GM10266 (cell line): ENCODE results near the gene XPO6.
"Not testable (repeated sequence)": the region's sequence is repeated elsewhere in the genome, so short reads cannot be mapped to it uniquely, and the experiment has no call there.

Source experiments
- DNase-seq: peaks from one replicate; pipeline ENCODE4 v3.0.0; 2012; ENCODE audit errors: extremely low spot score
- TF ChIP-seq, protein P1 (sequence below): IDR thresholded peaks from 2 replicates; pipeline ENCODE4 v1.5.1; 2012; ENCODE audit warnings: mild to moderate bottlenecking, low read depth; ENCODE audit not compliant: control insufficient read depth, insufficient read depth; ENCODE audit errors: missing control alignments

Gene XPO6

DNA sequence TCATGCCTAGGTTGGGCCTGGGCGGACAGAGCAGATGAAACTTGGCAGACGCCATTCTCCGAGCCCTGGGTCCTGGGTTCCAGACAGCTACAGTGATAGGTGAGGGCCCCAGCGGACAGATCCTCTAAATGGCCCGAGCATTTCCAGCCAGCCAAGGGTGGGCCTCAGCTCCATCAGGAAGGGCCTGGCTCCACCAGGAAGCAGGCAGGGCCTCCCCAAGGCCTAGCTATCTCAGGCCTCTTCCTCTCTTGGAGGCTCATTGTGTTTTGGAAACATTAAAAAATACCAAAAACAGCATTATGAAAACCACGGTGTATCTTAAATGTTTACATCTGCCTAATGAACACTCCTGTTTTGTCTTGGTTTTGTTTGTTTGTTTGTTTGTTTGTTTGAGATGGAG, 42.4 kb upstream of the XPO6 start:
- TF ChIP-seq, protein P1, sequence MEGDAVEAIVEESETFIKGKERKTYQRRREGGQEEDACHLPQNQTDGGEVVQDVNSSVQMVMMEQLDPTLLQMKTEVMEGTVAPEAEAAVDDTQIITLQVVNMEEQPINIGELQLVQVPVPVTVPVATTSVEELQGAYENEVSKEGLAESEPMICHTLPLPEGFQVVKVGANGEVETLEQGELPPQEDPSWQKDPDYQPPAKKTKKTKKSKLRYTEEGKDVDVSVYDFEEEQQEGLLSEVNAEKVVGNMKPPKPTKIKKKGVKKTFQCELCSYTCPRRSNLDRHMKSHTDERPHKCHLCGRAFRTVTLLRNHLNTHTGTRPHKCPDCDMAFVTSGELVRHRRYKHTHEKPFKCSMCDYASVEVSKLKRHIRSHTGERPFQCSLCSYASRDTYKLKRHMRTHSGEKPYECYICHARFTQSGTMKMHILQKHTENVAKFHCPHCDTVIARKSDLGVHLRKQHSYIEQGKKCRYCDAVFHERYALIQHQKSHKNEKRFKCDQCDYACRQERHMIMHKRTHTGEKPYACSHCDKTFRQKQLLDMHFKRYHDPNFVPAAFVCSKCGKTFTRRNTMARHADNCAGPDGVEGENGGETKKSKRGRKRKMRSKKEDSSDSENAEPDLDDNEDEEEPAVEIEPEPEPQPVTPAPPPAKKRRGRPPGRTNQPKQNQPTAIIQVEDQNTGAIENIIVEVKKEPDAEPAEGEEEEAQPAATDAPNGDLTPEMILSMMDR = no peak

DNA sequence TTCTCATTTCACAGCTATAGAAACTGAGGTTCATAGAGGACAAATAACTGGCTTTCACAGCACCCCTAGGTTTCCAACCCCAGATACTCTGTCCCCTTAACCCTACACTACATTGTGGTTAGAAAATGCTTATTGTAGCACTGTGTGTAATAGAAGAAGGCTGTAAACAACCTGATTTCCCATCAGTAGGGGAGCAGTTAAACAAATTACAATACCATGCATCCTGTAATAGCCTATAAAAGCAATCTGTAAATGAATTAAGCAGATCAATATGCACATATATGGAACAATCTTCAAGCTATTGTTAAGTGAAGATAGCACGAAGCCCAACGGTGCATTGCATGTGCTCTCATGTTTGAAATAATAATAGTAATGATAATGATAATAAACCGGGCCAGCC, 39.2 kb upstream of the XPO6 start:
- DNase-seq = no peak
- TF ChIP-seq, protein P1 = no peak

More for the DNA sequence above, 42.4 kb upstream of the XPO6 start:
- no peak for DNase-seq

DNA sequence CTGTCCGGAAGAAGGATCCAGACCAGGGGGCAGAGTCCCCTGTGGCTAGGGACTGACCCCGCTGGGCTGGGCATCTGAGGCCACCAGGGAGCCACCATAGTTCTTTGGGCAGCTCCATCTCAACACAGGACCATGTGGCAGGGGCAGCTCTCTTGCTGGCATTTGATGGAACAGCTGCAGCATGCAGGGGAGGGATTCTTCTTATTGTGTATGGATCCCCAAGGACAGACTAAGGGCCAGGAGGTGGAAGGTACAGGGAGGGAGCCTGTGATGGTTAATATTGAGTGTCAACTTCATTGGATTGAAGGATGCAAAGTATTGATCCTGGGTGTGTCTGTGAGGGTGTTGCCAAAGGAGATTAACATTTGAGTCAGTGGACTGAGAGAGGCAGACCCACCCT, 37.7 kb upstream of the XPO6 start:
- DNase-seq = not testable (repeated sequence)

DNA sequence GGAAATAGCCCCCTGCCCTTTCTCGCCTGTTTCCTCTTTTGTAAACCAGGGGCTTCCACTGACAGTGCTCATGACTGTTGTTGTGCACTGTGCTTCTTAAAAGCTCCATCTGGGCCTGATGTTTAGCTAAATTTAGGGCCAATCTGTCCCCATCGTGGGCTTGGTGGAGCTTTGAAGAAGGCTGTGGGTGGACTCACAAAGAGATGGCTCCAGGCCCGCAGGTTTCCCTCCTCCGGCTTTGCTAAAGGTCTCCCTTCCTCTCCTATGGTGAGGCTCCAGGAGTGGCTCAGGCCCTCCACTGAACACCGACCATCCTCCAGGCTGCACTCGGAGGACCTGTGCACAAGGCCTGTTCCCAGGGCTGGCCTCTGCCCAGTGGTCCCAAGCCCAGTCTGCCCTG, 30.2 kb upstream of the XPO6 start:
- TF ChIP-seq, protein P1 = no peak
- no peak for DNase-seq

DNA sequence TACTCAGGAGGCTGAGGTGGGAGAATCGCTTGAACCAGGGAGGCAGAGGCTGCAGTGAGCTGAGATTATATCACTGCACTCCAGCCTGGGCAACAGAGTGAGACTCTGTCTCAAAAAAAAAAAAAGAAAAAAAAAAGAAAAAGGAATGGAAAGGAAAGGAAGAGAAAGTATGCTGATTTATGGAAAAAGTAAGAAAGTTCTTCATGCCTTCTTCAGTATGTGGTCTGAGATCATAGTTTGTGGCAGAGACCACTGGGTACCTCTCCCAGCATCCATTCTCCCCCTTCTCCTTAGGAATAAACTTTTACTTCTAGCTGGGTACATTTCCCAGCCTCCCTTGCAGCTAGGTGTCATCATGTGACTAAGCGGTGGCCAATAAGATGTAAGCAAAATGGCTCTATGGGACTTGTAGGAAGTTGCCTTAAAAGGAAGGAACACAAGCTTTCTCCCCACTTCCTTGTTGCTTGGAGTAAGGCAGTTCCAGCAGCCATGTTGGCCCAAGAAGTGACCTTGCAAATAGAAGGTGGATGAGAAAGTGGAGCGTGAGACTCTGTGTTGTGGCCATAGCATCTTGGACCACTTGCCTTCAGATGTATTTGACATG, 26.1 kb upstream of the XPO6 start:
- TF ChIP-seq, protein P1 = no peak
- DNase-seq = no peak

DNA sequence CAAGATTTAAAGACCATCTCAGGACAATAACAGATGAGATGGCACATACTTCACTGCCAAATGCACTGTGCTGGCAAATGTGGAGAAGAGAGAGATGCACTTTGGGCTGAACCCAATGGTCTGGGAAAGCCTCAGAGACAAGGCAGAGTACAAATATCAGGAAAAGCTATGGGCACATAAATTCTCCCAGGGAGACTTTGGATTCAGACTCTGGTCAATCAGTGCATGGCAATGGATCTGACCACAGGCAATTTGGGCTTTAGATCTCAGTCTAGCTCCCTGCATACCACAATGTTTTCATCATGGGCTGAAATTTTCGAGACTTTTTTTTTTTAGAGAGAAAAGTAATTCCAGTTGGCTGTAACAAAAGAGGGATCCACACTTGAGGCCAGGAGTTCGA, 20.0 kb upstream of the XPO6 start:
- no peak for DNase-seq
- TF ChIP-seq, protein P1 = no peak

DNA sequence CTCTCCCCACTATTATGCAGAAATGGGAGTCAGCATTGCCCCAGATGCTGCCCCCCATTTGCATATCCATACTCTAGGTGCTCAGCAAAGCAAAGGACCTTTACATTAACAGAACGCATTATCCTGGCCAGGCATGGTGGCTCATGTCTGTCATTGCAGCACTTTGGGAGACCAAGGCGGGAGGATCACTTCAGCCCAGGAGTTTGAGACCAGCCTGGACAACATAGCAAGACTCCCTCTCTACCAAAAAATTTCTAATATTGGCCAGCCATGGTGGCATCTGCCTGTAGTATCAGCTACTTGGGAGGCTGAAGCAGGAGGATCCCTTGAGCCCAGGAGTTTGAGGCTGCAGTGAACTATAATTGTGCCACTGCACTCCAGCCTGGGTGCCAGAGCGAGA, 12.1 kb upstream of the XPO6 start:
- not testable (repeated sequence) for DNase-seq

DNA sequence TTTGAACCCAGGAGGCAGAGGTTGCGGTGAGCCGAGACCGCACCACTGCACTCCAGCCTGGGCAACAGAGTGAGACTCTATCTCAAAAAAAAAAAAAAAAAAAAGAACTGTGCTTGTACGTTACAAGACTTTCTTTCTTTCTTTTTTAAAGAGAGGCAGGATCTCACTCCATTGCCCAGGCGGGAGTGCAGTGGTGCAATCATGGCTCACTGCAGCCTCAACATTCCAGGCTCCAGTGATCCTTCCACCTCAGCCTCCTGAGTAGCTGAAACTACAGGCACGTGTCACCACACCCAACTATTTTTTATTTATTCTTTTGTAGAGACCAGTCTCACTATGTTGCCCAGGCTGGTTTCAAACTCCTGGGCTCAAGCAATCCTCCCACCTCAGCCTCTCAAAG, 8.0 kb upstream of the XPO6 start:
- not testable (repeated sequence) for DNase-seq

DNA sequence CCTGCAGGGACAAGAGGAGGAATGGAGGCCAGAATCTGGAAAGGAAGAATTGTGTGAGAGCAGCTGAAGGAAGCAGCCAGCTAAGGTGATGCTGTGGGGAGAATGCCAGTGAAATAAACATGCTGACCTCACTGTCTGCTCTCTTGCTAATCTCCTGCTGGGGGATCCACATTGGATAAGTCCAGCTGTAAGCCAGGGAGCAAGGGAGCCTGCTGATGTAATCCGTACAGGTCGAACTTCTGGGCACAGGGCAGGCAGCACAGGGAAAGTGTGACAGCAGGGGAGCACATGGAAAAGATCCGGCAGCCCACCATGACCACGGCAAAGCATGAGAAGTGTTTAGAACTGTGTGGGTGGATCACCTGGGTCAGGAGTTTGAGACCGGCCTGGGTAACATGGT, 7.5 kb upstream of the XPO6 start:
- DNase-seq = no peak
- TF ChIP-seq, protein P1 = no peak
